Fibroblast of the aortic adventitia (primary cell): ENCODE results near the gene CALD1. TPM values are rescaled to one million over a fixed set of nuclear protein-coding genes. Genes with fewer than 3 reads are reported as not detected.

Experiments used
- DNase-seq: peaks from one replicate; pipeline ENCODE4 v3.0.0-alpha.2; 2010; ENCODE audit warnings: low read depth
- H3K4me3 ChIP-seq: 2 replicates; pipeline ENCODE4 v1.5.1; 2011; ENCODE audit warnings: low read depth, mild to moderate bottlenecking, control low read depth, low read length, moderate library complexity
- total RNA-seq: library from RNA; depleted of rRNA; stranded (reverse); fragments of >200 nt; gene quantifications from 2 replicates; pipeline ENCODE4 v1.2.3, GENCODE V29; 2012; ENCODE audit warnings: low replicate concordance
- TF ChIP-seq, protein P1 (sequence below): IDR thresholded peaks from 2 replicates; pipeline ENCODE4 v1.5.1; 2011; ENCODE audit warnings: mild to moderate bottlenecking, low read length, control low read depth, inconsistent platforms; ENCODE audit not compliant: insufficient read depth

CALD1 gene
- total RNA-seq, 1 donor = 201 TPM

DNA sequence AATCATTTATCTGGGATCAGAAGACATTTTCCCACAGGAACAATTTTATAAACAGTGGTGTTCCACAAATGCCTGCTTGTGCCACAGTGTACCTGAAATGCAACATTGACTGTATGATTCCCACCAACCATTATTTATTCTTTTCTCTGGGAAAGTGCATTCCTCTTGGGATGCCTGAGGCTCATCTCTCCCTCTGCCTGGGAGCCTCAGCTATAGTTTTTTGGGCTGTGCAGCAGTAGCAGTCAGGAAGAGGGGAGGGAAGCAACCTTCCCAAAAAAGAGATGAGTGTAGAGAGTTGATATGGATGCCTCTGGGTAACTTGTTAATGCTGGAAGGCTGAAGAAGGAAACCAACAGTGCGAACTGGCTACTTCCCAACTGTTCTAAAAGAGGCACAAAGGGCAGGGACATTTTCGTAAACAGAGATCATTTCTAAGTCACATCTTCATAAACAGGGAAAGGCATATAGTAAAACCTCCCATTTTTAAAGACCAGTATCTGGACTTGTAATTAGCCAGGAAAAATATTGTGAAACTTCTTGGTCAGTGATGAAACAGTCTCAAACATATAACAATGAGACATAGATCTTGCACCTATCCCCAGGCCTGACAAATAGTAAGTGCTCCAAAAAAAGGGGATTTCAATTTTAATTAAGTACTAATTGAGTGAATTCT is 1.4 kb upstream of the CALD1 start:
- TF ChIP-seq, protein P1, sequence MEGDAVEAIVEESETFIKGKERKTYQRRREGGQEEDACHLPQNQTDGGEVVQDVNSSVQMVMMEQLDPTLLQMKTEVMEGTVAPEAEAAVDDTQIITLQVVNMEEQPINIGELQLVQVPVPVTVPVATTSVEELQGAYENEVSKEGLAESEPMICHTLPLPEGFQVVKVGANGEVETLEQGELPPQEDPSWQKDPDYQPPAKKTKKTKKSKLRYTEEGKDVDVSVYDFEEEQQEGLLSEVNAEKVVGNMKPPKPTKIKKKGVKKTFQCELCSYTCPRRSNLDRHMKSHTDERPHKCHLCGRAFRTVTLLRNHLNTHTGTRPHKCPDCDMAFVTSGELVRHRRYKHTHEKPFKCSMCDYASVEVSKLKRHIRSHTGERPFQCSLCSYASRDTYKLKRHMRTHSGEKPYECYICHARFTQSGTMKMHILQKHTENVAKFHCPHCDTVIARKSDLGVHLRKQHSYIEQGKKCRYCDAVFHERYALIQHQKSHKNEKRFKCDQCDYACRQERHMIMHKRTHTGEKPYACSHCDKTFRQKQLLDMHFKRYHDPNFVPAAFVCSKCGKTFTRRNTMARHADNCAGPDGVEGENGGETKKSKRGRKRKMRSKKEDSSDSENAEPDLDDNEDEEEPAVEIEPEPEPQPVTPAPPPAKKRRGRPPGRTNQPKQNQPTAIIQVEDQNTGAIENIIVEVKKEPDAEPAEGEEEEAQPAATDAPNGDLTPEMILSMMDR = no peak
- peak; percentile 74 for DNase-seq
- no peak overlapping the region for H3K4me3 ChIP-seq

DNA sequence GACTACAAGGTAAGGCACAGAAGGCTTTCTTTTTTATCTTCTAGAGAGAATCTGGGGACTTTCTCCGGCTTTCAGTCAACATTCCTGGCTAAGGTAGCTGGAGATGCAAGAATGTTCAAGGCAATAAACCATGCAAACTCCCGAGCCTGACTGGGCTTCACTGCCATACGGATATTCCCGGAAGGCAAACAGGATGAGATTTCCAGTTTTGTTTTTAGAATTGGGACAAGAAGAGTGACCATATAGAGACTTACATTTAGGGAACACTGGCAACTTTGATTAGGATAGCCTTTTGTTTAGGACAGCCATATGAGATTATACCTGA is 269 bp downstream of the CALD1 start:
- DNase-seq = no peak
- TF ChIP-seq, protein P1 = no peak
- H3K4me3 ChIP-seq = peak overlapping the region; percentile 69

DNA sequence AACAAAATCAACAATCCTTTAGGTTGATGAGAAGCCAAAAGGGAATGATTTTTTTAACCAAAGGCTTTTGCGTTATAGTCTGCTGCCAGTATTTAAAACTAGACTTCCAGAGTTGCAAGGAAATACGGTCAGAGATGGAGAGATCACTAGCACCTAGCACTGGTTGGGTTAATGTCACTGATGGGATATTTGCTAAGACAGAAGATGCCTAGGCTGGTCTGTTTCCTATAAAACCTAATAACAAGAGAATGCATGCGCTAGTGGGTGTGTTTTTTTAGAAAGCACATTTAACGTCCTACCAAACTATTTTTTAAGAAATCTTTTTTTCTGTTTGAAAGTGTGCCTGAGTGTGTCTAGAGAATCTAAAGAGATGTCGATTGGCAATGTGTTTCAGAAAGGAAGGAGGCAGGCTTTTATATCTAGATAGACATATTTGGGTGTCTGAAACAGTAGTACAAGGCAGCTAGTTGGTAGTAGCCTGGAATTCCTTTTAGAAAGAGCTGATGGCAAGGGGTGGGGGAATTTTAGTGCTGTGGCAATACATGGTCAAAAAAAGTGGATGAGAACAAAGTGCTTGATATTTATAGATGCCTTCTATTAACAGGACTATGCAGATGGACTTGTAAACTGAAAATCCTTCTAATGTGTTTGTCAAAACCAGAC is 863 bp downstream of the CALD1 start:
- DNase-seq = peak; percentile 60
- peak overlapping the region; percentile 69 for H3K4me3 ChIP-seq
- TF ChIP-seq, protein P1 = no peak

DNA sequence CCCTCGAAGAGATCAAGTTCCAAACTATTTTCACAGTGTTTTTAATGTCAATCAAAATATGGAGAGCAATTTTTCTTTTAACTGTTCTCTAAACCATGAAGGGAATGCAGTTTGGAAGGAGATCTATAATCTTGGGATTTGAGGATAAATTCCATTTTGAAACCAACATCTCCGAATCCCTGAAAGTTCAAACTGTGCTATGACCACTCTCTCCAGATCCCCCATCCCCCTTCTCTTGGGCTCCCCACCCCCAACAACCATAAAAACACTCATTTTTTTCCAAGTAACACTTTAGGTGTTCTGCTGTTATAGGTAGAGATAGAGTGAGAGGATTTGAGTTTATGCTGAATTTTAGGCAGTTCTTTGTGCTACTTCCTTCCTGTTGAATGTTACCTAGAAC is 1.7 kb downstream of the CALD1 start:
- DNase-seq = peak; percentile 40
- TF ChIP-seq, protein P1 = no peak
- peak overlapping the region; percentile 69 for H3K4me3 ChIP-seq

DNA sequence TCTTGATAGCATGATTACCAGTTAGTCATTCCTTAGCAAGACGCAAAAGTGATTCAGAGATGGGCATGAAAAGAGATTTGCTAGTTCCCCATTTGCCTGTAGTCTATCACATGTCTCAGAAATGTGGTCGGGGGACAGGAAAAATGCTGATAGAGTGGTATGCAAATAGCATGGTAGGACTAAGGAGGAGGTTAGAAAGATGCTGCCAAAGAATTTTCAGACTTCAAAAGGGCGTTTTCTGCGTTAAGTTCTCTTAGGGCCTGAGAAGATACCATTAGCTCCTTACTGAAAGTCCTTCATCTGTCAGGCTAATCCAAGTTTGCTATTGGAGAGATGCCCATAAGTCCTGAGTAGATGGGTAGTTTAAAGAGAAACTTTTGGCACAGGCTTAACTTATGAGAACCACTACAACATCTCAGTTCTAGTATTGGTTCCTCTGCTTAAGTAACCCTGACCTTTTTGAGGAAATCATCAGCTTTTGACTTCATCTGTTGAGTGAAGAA is 2.7 kb downstream of the CALD1 start:
- peak; percentile 61 for DNase-seq
- TF ChIP-seq, protein P1 = no peak
- H3K4me3 ChIP-seq = peak overlapping the region; percentile 69

DNA sequence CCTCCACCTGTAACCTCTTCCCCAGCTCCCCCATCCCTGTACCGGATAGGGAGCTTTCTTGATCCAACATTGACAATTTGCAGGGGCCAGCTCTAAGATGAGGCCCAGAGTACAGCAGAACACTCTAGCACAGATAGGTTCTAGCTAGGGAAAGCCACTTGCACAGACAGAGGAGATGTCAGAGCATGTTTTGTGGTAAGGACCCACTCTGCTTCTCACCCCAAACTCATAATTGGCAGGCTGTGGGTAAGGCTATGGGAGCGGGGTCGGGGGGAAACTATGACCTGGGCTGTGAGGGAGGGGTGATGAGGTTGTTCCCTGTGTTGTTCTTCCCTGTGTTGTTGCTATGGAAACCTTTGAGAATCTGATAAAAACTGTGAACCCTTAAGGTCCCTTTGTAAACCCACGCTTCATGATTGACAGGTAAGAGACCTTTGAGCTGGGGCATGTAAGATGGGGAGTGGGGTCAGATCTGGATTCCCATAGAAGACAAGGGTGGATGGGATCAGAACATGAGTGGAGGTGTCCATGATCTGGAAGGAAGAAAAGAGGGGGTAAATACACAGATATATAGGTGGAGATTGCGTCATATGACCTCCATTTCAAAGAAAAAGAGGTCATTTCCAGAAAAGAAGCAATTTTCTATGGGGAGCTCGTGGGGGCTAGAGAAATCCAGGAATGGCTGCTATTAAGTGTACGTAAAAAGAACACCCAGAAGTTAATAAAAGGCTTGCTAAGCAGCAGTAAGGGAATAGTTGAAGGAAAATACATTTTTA is 4.0 kb downstream of the CALD1 start:
- TF ChIP-seq, protein P1 = no peak
- DNase-seq = no peak
- H3K4me3 ChIP-seq = peak overlapping the region; percentile 23
